ENCODE results near the gene CENPX. TPM values are rescaled to one million over a fixed set of nuclear protein-coding genes. Genes with fewer than 3 reads are reported as not detected.

CENPX gene
- total RNA-seq, 1 donor from 2014 or later = 43.8 TPM

GRCh38 chr17:82060001-82060380, 37.3 kb upstream of the CENPX start:
- no peak for TF ChIP-seq CTCF (IDR thresholded peaks at IDR 0.05)
- Histone ChIP-seq H3K9me3 (no peaks in the 10 kb centered on the region), H3K4me3 (no peak overlapping the region), H3K27me3 (ENCODE audit: low read depth) (no peaks in the 10 kb centered on the region), H3K36me3 (peaks cover 87% of the 10 kb centered on the region), H3K27ac (no peak overlapping the region), H3K4me1 (peaks cover 17% of the 10 kb centered on the region)
- ATAC-seq (no peak), DNase-seq (no peak)
- intact Hi-C loops (cut with DNase I) = no loop called here

DNA sequence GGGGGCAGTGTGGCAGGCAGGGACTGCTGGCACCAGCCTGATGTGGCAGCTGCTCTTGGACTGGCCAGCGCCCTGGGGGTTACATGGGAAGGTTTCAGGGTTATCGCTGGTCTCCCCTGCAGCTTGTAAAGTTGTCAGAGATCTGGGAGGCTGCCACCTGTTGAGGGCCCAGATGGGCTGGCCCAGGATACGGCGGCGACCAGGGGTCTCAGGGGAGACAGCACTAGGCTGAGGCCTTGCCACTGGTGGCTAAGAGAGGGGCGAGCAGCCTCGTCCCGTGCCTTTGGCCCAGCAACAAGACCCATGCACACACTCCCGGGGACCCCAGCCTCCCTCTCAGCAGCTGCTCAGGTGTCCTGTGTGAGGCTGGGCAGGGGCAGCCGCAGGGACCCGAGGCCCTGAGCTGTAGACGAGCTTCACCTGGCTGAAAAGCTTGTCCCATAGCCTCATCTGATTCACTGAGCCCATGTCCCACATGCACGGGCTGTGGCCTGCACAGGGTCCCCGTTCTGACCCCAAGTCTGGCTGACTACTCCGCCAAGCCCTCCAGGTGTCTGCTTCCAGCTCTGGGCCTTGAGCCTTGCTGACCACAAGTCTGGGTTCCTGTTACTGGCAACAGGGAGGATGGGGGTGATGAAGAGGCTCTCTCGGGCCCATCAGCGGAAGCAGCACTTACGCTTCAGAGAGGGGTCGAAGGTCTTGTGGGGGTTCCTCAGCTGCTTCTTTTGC, 36.8 kb upstream of the CENPX start:
- Histone ChIP-seq H3K4me1 (peaks cover 11% of the 10 kb centered on the region), H3K4me3 (no peak overlapping the region), H3K27ac (no peak overlapping the region), H3K27me3 (ENCODE audit: low read depth) (no peaks in the 10 kb centered on the region), H3K9me3 (no peaks in the 10 kb centered on the region), H3K36me3 (peaks cover 93% of the 10 kb centered on the region)
- TF ChIP-seq CTCF (IDR thresholded peaks at IDR 0.05) = no peak
- DNase-seq (no peak), ATAC-seq (no peak)
- intact Hi-C loops (cut with DNase I) = no loop called here

DNA sequence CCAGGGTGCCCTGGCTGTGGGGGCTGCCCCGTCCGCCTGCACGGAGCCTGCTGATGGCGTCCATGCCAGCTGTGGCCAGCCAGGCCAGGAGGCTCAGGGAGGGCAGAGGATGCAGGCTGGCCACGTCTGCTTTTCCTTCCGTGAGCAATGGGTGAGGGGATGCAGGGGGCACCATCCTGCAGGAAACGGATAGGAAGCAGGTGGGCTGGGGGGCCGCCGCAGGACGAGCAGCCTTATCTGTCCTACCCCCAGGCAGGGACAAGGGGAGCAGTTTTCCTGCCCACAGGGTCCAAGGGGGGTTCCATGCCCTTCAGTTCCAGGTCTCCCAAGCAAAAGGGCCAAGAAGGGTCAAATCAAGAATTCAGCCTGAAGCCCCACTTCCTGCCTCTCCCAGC, 36.2 kb upstream of the CENPX start:
- DNase-seq (no peak), ATAC-seq (no peak)
- no peak for TF ChIP-seq CTCF (IDR thresholded peaks at IDR 0.05)
- Histone ChIP-seq H3K36me3 (peaks cover 96% of the 10 kb centered on the region), H3K9me3 (no peaks in the 10 kb centered on the region), H3K27me3 (ENCODE audit: low read depth) (no peaks in the 10 kb centered on the region), H3K4me1 (peaks cover 6% of the 10 kb centered on the region), H3K27ac (no peak overlapping the region), H3K4me3 (no peak overlapping the region)
- intact Hi-C loops (cut with DNase I) = no loop called here

DNA sequence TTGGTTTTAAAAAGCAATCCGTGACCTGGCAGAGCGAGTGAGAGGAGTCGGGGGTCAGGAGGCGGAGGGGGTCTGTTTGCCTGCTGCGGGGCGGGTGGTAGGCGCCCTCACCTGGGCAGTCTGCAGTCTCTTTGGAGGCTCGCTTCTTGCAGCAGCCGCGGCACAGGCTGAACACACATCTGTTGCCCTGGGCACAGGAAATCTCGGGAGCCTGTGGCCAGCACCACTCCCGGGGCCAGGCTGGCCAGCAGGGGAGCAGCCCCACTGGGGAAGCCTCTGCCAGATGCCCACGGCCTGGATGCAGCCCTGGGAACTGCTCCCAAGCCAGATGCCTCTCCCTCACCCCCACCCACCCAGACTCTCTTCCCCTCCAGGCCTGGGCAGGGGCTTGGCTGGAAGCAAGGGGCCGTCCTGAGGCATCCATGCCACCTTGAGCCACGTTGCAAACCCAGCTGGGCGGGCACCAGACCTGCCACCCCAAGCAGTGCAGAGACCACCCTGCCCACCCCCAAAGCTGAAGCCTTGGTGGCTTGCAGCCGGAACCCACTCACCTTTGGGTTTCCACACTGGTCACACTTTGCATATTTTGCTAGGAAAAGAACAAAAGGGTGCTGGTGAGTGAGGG, 35.7 kb upstream of the CENPX start:
- intact Hi-C loops (cut with DNase I) = no loop called here
- Histone ChIP-seq H3K36me3 (peaks cover 96% of the 10 kb centered on the region), H3K27ac (no peak overlapping the region), H3K9me3 (no peaks in the 10 kb centered on the region), H3K27me3 (ENCODE audit: low read depth) (no peaks in the 10 kb centered on the region), H3K4me3 (no peak overlapping the region), H3K4me1 (peaks cover 6% of the 10 kb centered on the region)
- DNase-seq (no peak), ATAC-seq (no peak)
- no peak for TF ChIP-seq CTCF (IDR thresholded peaks at IDR 0.05)

DNA sequence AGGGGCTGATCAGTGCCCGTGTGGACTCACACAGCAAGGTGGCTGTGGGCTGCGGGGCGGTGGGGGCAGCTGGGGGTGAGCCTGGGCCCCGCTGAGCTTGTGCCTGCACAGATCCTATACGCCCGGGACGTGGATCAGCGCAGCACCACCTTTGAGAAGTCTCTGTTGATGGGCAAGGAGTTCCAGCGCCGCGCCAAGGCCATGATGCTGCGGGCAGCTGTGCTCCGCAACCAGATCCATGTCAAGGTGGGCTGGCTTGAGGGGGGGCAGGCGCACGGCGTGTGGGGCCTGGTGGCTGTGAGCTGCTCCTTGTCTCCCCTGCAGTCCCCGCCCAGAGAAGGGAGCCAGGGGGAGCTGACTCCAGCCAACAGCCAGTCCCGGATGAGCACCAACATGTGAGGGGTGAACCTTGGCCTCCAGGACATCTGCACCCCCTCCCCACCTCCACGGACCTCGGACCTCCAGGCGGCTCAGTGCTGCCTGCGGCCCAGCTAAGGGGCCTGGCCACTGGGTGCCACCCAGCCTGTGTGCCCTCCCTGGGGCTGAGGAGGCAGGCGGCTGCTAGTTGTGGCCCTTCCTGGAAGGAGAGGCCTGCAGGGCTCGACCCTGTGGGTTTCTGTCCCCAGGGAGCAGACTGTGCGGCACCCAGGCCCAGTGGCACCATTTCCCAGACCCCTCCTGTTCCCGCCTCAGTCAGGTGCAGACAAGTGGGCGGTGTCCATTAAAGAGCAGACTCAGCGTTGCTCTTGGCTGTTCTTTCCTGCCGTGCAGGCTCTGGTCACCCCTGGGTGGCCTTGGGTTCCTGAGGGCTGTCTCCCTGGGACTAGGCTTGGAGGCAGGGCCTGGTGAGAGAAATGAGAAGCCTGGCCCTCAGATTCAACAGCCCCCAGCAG, 34.3 kb upstream of the CENPX start:
- ATAC-seq (no peak), DNase-seq (no peak)
- Histone ChIP-seq H3K27ac (no peak overlapping the region), H3K36me3 (peaks cover 85% of the 10 kb centered on the region), H3K4me3 (no peak overlapping the region), H3K9me3 (no peaks in the 10 kb centered on the region), H3K27me3 (ENCODE audit: low read depth) (no peaks in the 10 kb centered on the region), H3K4me1 (peaks cover 18% of the 10 kb centered on the region)
- TF ChIP-seq CTCF (IDR thresholded peaks at IDR 0.05) = no peak
- intact Hi-C loops (cut with DNase I) = no loop called here

Measured in lower lobe of right lung (tissue), 2 donors.